Measurements from ENCODE around the gene SPATA2.

DNA sequence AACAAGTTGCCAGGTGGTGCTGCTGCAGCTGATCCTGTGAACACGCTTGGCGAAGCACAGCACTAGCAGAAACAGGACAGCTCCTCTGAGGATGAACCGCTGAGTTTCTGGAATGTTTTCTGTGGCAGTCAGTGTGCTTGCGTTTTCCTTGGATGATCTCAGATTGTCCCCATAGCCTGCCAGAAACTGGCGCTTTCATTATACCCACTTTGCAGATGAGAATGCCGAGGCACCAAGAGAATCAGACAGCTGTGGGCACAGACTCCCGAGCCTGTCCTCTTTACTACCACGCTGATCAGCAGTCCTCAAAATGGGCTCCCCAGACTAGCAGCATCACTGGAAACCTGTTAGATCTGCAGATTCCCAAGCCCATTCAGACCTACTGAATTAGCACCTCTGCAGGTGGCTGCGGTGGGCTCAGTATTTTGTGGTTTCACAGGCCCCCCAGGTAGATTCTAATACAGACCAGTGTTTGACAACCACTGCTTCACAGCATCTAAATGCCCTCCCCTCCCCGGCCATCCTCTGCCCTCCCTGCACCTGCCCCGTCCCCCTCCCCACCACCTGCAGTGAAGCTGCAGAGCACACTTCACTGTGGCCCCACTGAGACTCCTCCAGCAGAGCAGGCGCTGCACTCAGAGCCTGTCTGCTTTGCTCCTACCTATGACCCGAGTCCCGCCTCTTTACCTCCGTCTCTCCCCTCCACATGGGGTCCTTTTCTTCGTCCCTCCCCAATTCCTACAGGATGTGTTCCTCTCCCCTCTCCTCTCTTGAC is 29.6 kb downstream of the SPATA2 start:
- TF ChIP-seq, protein P1, sequence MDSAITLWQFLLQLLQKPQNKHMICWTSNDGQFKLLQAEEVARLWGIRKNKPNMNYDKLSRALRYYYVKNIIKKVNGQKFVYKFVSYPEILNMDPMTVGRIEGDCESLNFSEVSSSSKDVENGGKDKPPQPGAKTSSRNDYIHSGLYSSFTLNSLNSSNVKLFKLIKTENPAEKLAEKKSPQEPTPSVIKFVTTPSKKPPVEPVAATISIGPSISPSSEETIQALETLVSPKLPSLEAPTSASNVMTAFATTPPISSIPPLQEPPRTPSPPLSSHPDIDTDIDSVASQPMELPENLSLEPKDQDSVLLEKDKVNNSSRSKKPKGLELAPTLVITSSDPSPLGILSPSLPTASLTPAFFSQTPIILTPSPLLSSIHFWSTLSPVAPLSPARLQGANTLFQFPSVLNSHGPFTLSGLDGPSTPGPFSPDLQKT (CRISPR knock-in tag; IDR thresholded peaks at IDR 0.05; ENCODE audit: borderline replicate concordance): no peak
- no peak for TF ChIP-seq ZNF20 (CRISPR knock-in tag; IDR thresholded peaks at IDR 0.05)
- TF ChIP-seq ZNF790 (CRISPR knock-in tag; IDR thresholded peaks at IDR 0.05; ENCODE audit: borderline replicate concordance): no peak
- no peak for TF ChIP-seq ZNF160 (CRISPR knock-in tag; IDR thresholded peaks at IDR 0.05)
- no peak for TF ChIP-seq CTCF (CRISPR knock-in tag; IDR thresholded peaks at IDR 0.05)
- TF ChIP-seq, protein P2, sequence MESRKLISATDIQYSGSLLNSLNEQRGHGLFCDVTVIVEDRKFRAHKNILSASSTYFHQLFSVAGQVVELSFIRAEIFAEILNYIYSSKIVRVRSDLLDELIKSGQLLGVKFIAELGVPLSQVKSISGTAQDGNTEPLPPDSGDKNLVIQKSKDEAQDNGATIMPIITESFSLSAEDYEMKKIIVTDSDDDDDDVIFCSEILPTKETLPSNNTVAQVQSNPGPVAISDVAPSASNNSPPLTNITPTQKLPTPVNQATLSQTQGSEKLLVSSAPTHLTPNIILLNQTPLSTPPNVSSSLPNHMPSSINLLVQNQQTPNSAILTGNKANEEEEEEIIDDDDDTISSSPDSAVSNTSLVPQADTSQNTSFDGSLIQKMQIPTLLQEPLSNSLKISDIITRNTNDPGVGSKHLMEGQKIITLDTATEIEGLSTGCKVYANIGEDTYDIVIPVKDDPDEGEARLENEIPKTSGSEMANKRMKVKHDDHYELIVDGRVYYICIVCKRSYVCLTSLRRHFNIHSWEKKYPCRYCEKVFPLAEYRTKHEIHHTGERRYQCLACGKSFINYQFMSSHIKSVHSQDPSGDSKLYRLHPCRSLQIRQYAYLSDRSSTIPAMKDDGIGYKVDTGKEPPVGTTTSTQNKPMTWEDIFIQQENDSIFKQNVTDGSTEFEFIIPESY (CRISPR knock-in tag; IDR thresholded peaks at IDR 0.05): no peak
- TF ChIP-seq POLR2A (IDR thresholded peaks at IDR 0.05; ENCODE audit: insufficient read depth in 1 of 2, low read depth in 2 of 2, low read length in 2 of 2): no peak
- TF ChIP-seq REST (IDR thresholded peaks at IDR 0.05; ENCODE audit: borderline replicate concordance in 1 of 2, low read depth in 1 of 2, low read length in 2 of 2): no peak
- no peak for TF ChIP-seq HMG20A (CRISPR knock-in tag; IDR thresholded peaks at IDR 0.05; ENCODE audit: borderline replicate concordance)
- no peak for TF ChIP-seq ERF (CRISPR knock-in tag; IDR thresholded peaks at IDR 0.05)

Measured in HepG2 (cell line).